Lower leg skin (tissue), 4 donors: ENCODE data around the gene PSME4. TPM values are rescaled to one million over a fixed set of nuclear protein-coding genes. Genes with fewer than 3 reads are reported as not detected.

ENCODE experiments used
- DNase-seq, 2 donors: peaks; one replicate each; pipeline ENCODE4 v3.0.0-alpha.2; 2019; ENCODE audit warnings: low spot score in 2 of 2
- H3K4me3 ChIP-seq: fragments of 200-600 bp; sonication (generic); 2 replicates; pipeline ENCODE4 v1.5.1; 2017; ENCODE audit warnings: mild to moderate bottlenecking, low read depth; ENCODE audit not compliant: poor library complexity, severe bottlenecking
- POLR2A ChIP-seq, 2 donors: fragments of 450-650 bp; IDR thresholded peaks; one replicate each; pipeline ENCODE4 v1.6.1; 2016 to 2017; ENCODE audit warnings: antibody characterized with exemption in 2 of 2, mild to moderate bottlenecking in 1 of 2, moderate library complexity in 1 of 2
- WGBS, 2 donors: methylation state at CpG; one replicate each; pipeline ENCODE4 v1.1.5; 2018; 5-methylcytosine and 5-hydroxymethylcytosine counted together
- intact Hi-C: fragments of 100-400 bp; cut with DNase I; formaldehyde crosslinking; loops from one replicate; pipeline ENCODE4 v1.15.0; 2023; ENCODE audit warnings: low total_unique reads
- total RNA-seq, 4 donors: library from RNA; depleted of rRNA; stranded (reverse); fragments of >200 nt; gene quantifications; one replicate each; pipeline ENCODE4 v1.1.0, GENCODE V29; 2016
- TF ChIP-seq, protein P1 (sequence below), 3 donors: fragments of 450-650 bp; IDR thresholded peaks; one replicate each; pipeline ENCODE4 v1.5.1; 2016; ENCODE audit warnings: antibody characterized with exemption in 3 of 3, mild to moderate bottlenecking in 3 of 3, moderate library complexity in 2 of 3

PSME4 gene
- total RNA-seq, 4 donors from 2014 or later: 29.7 to 42.2 (median 32.6) TPM

DNA sequence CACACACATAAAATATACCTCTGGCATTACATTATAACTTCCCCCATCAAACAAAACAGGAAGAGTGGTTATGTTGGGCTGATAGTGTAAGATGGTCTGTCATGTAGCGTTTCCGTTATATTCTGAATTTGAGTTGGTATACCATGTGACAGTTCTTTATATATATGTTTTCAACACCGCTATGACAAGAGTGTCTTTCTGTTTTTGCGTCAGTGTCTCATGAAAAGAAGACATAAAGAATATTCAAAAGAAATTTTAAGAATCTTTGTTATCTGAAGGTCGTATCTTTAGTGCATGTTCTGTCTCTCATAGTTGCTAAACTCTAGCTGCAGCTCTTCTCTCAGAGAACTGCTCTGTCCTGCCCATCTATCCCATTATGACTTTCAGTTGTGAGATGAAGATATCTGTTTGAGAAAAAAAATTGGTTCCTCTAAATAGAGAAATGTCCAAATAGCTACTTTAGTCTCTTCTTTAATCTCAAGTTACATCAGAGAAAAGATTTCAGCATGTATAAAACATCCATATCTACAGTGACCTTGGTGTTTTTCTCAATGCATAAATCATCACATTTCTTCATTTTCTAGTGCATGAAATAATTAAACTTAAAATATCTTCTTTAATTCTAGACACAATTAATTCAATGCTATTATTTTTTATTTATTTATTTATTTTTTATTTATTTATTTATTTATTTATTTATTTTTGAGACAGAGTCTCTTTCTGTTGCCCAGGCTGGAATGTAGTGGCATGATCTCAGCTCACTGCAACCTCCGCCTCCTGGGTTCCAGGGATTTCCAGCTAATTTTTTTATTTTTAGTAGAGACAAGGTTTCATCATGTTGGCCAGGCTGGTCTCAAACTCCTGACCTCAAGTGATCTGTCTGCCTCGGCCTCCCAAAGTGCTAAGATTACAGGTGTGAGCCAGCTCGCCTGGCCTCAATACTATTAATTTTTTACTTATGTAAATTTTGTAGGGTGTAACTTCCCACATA, 24.3 kb upstream of the PSME4 start:
- intact Hi-C loops: no loop called here
- no peak overlapping the region for H3K4me3 ChIP-seq
- DNase-seq: no peak
- WGBS, 2 donors: 87 to 92% methylated on average over 8 of the region's 8 CpGs
- TF ChIP-seq POLR2A (IDR thresholded peaks at IDR 0.05): no peak
- TF ChIP-seq, protein P1, sequence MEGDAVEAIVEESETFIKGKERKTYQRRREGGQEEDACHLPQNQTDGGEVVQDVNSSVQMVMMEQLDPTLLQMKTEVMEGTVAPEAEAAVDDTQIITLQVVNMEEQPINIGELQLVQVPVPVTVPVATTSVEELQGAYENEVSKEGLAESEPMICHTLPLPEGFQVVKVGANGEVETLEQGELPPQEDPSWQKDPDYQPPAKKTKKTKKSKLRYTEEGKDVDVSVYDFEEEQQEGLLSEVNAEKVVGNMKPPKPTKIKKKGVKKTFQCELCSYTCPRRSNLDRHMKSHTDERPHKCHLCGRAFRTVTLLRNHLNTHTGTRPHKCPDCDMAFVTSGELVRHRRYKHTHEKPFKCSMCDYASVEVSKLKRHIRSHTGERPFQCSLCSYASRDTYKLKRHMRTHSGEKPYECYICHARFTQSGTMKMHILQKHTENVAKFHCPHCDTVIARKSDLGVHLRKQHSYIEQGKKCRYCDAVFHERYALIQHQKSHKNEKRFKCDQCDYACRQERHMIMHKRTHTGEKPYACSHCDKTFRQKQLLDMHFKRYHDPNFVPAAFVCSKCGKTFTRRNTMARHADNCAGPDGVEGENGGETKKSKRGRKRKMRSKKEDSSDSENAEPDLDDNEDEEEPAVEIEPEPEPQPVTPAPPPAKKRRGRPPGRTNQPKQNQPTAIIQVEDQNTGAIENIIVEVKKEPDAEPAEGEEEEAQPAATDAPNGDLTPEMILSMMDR (IDR thresholded peaks at IDR 0.05): no peak

DNA sequence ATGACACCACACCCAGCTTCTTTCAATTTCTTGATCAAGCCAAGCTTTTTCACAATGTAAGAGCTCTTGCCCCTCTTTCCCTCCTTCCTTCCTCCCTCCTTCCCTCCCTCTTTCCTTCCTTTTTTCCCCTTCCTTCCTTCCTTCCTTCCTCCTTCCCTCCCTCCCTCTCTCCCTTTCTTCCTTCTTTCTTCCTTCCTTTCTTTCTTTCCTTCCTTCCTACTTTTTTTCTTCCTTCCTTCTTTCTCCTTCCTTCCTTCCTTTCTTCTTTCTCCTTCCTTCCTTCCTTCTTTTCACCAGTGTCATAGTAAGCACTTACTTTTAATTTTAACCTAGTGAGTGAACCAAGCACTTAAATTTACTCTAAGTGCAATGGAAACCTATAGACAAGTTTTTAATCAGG, 21.2 kb upstream of the PSME4 start:
- TF ChIP-seq, protein P1 (IDR thresholded peaks at IDR 0.05): no peak
- TF ChIP-seq POLR2A (IDR thresholded peaks at IDR 0.05): no peak
- no peak overlapping the region for H3K4me3 ChIP-seq
- intact Hi-C loops: no loop called here
- DNase-seq: no peak

DNA sequence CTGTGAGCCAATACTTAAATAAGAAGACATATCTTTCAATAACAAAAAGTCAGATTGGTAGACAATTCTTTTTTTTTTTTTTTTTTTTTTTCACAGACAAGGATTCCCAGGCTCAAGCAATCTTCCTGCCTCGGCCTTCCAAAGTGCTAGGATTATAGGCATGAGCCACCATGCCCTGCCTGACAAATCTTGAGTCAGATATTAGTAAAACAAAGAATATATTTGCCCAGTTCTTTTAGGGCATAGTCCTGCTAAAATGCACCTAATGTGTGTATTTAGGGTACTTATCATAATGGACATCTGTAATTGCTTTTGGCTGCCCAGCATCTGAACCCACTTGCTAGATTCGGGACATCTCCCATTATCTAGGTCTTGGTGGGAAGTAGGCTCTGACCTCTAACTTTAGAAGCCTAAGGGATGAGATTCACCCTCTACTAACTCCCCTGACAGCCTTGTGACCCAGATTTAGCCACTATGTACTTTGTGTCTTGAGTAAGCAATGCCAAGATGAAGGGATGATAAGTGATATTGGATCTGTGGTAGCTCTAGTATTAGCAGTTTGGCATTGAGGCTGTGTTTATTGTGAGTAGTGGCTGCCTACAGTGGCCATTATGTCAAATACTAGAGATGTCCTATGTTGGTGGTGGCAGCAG, 18.5 kb upstream of the PSME4 start:
- 91 to 97% methylated on average over 2 of the region's 2 CpGs for WGBS, 2 donors
- DNase-seq: no peak
- no peak overlapping the region for H3K4me3 ChIP-seq
- TF ChIP-seq POLR2A (IDR thresholded peaks at IDR 0.05): no peak
- TF ChIP-seq, protein P1 (IDR thresholded peaks at IDR 0.05): no peak
- intact Hi-C loops: no loop called here

DNA sequence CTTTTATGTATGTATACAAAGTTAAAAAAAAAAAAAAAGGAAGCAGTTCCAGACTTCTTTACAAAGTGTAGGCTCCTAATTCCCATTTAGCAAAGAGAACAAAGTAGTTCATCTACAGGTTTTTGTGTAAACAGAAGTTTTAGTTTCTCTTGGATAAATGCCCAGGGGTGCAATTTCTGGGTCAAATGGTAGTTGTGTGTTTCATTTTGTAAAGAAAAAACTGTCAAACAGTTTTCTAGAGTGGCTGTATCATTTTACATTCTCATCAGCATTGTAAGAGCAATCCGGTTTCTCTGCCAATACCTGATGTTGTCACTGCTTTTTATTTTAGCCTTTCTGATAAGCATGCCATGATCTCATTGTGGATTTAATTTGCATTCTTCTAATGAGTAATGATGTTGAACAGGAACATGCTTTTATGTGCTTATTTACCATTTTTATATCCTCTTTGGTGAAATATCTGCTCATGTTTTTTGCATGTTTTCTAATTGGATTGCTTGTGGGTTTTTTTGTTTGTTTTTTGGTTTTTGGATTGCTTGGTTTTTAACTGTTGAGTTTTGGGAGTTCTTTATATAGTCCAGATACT, 16.6 kb upstream of the PSME4 start:
- intact Hi-C loops: no loop called here
- no peak for TF ChIP-seq POLR2A (IDR thresholded peaks at IDR 0.05)
- TF ChIP-seq, protein P1 (IDR thresholded peaks at IDR 0.05): no peak
- DNase-seq: no peak
- WGBS, 2 donors: 10 to 17% methylated on average over 1 of the region's 1 CpG
- no peak overlapping the region for H3K4me3 ChIP-seq

DNA sequence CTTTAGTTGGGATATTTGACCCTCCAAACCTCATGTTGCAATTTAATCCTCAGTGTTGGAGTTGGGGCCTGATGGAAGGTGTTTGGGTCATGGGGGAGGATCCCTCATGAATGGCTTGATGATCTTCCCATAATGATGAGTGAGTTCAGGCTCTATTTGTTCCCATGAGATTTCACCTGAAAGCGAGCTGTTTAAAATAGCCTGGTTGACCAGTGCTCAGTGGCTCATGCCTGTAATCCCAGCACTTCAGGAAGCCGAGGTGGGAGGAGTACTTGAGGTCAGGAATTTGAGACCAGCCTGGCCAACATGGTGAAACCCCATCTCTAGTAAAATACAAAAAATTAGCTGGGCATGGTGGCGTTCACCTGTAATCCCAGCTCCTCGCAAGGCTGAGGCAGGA, 14.9 kb upstream of the PSME4 start:
- 96 to 97% methylated on average over 4 of the region's 4 CpGs for WGBS, 2 donors
- no peak for DNase-seq
- H3K4me3 ChIP-seq: no peak overlapping the region
- intact Hi-C loops: no loop called here
- TF ChIP-seq, protein P1 (IDR thresholded peaks at IDR 0.05): no peak
- no peak for TF ChIP-seq POLR2A (IDR thresholded peaks at IDR 0.05)
